SK-N-SH treated with all-trans-retinoic acid at 6 μM for 48 hours (cell line): ENCODE measurements around the gene COX7A2.

Source experiments
- ATAC-seq: fragments of 200-7000 bp; cut with Tn5 transposase; 3 replicates; pipeline ENCODE4 v1.9.1; 2020; ENCODE audit warnings: mild to moderate bottlenecking, moderate library complexity
- ARNTL ChIP-seq: fragments of 450-650 bp; formaldehyde crosslinking; IDR thresholded peaks from 2 replicates; pipeline ENCODE4 v1.5.0; 2020; ENCODE audit warnings: low read depth, mild to moderate bottlenecking, moderate library complexity, borderline replicate concordance
- BACH2 ChIP-seq: fragments of 250-450 bp; sonication (Bioruptor Pico); IDR thresholded peaks from 2 replicates; pipeline ENCODE4 v1.9.0; 2021; ENCODE audit warnings: mild to moderate bottlenecking, borderline replicate concordance
- CREB5 ChIP-seq: fragments of 250-450 bp; sonication (Bioruptor Pico); IDR thresholded peaks from 2 replicates; pipeline ENCODE4 v1.5.1; 2020; ENCODE audit warnings: low read depth, mild to moderate bottlenecking, moderate library complexity
- CSDC2 ChIP-seq: fragments of 250-450 bp; sonication (Bioruptor Pico); IDR thresholded peaks from 2 replicates; pipeline ENCODE4 v1.5.0; 2020; ENCODE audit warnings: mild to moderate bottlenecking, moderate library complexity
- GLIS3 ChIP-seq: fragments of 250-450 bp; sonication (Bioruptor Pico); IDR thresholded peaks from 2 replicates; pipeline ENCODE4 v1.5.0; 2020; ENCODE audit warnings: mild to moderate bottlenecking, moderate library complexity
- ISL1 ChIP-seq: fragments of 250-450 bp; sonication (Bioruptor Pico); IDR thresholded peaks from 2 replicates; pipeline ENCODE4 v2.1.2; 2022; ENCODE audit warnings: mild to moderate bottlenecking, moderate library complexity
- POU6F1 ChIP-seq: fragments of 250-450 bp; sonication (Bioruptor Pico); IDR thresholded peaks from 2 replicates; pipeline ENCODE4 v1.8.0; 2021; ENCODE audit warnings: low read depth, mild to moderate bottlenecking, moderate library complexity, borderline replicate concordance
- TOX ChIP-seq: fragments of 250-450 bp; sonication (Bioruptor Pico); IDR thresholded peaks from 2 replicates; pipeline ENCODE4 v1.8.0; 2021; ENCODE audit warnings: mild to moderate bottlenecking, moderate library complexity, borderline replicate concordance
- ZFP30 ChIP-seq: fragments of 450-650 bp; formaldehyde crosslinking; IDR thresholded peaks from 2 replicates; pipeline ENCODE4 v1.5.0; 2022; ENCODE audit warnings: mild to moderate bottlenecking, moderate library complexity
- ZNF565 ChIP-seq: fragments of 450-650 bp; formaldehyde crosslinking; conservative IDR thresholded peaks from 2 replicates; pipeline ENCODE4 v1.5.0; 2020; ENCODE audit warnings: low read depth, mild to moderate bottlenecking, moderate library complexity
- ZNF70 ChIP-seq: fragments of 450-650 bp; formaldehyde crosslinking; IDR thresholded peaks from 2 replicates; pipeline ENCODE4 v1.5.0; 2020; ENCODE audit warnings: mild to moderate bottlenecking, moderate library complexity
- ZNF8 ChIP-seq: fragments of 450-650 bp; formaldehyde crosslinking; IDR thresholded peaks from 2 replicates; pipeline ENCODE4 v1.5.0; 2020; ENCODE audit warnings: mild to moderate bottlenecking, moderate library complexity
- TF ChIP-seq, protein P1 (sequence below): fragments of 250-450 bp; sonication (Bioruptor Pico); IDR thresholded peaks from 2 replicates; pipeline ENCODE4 v1.8.0; 2020; ENCODE audit warnings: mild to moderate bottlenecking, moderate library complexity, borderline replicate concordance
- TF ChIP-seq, protein P2 (sequence below): fragments of 250-450 bp; sonication (Bioruptor Pico); IDR thresholded peaks from 2 replicates; pipeline ENCODE4 v1.5.0; 2020; ENCODE audit warnings: mild to moderate bottlenecking, moderate library complexity

Gene COX7A2

GRCh38 chr6:75201901-75202672, 41.5 kb downstream of the COX7A2 start (continued):
- TF ChIP-seq POU6F1 (CRISPR knock-in tag) = no peak

DNA sequence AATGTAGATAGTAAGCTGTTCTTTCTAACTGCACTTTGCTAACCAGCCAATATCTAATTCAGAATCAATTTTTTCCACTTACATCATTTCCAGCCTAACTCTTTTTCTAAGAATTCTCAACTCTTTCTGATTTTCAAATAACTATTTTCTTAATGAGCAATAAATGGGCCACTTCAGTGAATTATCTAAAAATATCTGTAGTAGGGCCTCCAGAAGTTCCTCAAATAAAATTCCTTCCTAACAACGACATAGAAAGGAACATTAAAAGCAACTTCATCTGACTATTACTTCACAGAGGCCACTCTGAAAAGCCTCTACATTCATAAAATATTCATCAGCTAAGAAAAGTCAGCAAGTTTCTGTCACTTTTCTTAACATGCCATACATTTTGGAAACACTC, 42.6 kb downstream of the COX7A2 start:
- ATAC-seq = no peak
- no peak for TF ChIP-seq BACH2 (CRISPR knock-in tag)
- no peak for TF ChIP-seq GLIS3 (CRISPR knock-in tag)
- TF ChIP-seq, protein P1, sequence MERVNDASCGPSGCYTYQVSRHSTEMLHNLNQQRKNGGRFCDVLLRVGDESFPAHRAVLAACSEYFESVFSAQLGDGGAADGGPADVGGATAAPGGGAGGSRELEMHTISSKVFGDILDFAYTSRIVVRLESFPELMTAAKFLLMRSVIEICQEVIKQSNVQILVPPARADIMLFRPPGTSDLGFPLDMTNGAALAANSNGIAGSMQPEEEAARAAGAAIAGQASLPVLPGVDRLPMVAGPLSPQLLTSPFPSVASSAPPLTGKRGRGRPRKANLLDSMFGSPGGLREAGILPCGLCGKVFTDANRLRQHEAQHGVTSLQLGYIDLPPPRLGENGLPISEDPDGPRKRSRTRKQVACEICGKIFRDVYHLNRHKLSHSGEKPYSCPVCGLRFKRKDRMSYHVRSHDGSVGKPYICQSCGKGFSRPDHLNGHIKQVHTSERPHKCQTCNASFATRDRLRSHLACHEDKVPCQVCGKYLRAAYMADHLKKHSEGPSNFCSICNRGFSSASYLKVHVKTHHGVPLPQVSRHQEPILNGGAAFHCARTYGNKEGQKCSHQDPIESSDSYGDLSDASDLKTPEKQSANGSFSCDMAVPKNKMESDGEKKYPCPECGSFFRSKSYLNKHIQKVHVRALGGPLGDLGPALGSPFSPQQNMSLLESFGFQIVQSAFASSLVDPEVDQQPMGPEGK (CRISPR knock-in tag) = no peak
- TF ChIP-seq ISL1 (CRISPR knock-in tag) = no peak
- TF ChIP-seq POU6F1 (CRISPR knock-in tag) = no peak
- TF ChIP-seq, protein P2, sequence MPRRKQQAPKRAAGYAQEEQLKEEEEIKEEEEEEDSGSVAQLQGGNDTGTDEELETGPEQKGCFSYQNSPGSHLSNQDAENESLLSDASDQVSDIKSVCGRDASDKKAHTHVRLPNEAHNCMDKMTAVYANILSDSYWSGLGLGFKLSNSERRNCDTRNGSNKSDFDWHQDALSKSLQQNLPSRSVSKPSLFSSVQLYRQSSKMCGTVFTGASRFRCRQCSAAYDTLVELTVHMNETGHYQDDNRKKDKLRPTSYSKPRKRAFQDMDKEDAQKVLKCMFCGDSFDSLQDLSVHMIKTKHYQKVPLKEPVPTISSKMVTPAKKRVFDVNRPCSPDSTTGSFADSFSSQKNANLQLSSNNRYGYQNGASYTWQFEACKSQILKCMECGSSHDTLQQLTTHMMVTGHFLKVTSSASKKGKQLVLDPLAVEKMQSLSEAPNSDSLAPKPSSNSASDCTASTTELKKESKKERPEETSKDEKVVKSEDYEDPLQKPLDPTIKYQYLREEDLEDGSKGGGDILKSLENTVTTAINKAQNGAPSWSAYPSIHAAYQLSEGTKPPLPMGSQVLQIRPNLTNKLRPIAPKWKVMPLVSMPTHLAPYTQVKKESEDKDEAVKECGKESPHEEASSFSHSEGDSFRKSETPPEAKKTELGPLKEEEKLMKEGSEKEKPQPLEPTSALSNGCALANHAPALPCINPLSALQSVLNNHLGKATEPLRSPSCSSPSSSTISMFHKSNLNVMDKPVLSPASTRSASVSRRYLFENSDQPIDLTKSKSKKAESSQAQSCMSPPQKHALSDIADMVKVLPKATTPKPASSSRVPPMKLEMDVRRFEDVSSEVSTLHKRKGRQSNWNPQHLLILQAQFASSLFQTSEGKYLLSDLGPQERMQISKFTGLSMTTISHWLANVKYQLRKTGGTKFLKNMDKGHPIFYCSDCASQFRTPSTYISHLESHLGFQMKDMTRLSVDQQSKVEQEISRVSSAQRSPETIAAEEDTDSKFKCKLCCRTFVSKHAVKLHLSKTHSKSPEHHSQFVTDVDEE = no peak
- TF ChIP-seq ARNTL (CRISPR knock-in tag) = no peak
- no peak for TF ChIP-seq CSDC2
- no peak for TF ChIP-seq ZNF8 (CRISPR knock-in tag)
- no peak for TF ChIP-seq CREB5
- TF ChIP-seq TOX (CRISPR knock-in tag) = no peak

DNA sequence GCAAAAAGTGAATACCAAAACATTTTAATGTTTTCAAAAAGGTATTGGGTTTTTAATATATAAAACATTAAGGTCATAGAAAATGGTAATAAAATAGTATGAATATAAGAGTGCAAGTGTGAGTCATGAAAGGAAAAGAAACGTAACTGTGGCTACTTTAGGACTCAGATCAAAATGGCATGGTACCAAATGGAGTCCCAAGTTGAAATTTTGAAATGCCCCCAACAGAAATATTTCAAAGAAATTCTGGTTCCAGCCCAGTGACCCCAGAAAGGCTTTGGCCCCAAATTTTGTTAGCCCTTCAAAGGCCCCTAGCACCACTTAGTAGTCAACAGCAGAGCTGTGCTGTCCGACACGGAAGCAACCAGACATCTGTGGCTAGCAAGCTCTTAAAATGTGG, 43.7 kb downstream of the COX7A2 start:
- no peak for ATAC-seq
- TF ChIP-seq ZFP30 (no peak), BACH2 (CRISPR knock-in tag) (no peak), GLIS3 (CRISPR knock-in tag) (no peak), ZNF70 (CRISPR knock-in tag) (no peak), CSDC2 (no peak), POU6F1 (CRISPR knock-in tag) (no peak), ZNF565 (no peak)
- TF ChIP-seq, protein P2 = no peak
